Sigmoid colon (tissue), 4 donors: ENCODE results near the gene GABRR1.

Experiments
- CTCF ChIP-seq, 4 experiments: fragments of 450-650 bp in 3 of 4; fragments of 200-600 bp in 1 of 4; IDR thresholded peaks; one replicate each; pipeline ENCODE4 v1.5.1; 2016 to 2019; ENCODE audit warnings: antibody characterized with exemption in 4 of 4, mild to moderate bottlenecking in 3 of 4, moderate library complexity in 2 of 4
- EP300 ChIP-seq, 4 donors: sonication (generic); formaldehyde crosslinking; IDR thresholded peaks; one replicate each; pipeline ENCODE4 v1.6.1; 2017; ENCODE audit warnings: antibody characterized with exemption in 4 of 4
- POLR2A ChIP-seq, 2 donors: fragments of 450-650 bp; IDR thresholded peaks; one replicate each; pipeline ENCODE4 v1.6.1; 2016; ENCODE audit warnings: antibody characterized with exemption in 2 of 2, mild to moderate bottlenecking in 2 of 2, moderate library complexity in 2 of 2
- POLR2AphosphoS5 ChIP-seq, 4 donors: sonication (generic); formaldehyde crosslinking; IDR thresholded peaks; one replicate each; pipeline ENCODE4 v1.6.1; 2017; ENCODE audit warnings: antibody characterized with exemption in 4 of 4

GRCh38 chr6:89183294-89183693 is 33.9 kb downstream of the GABRR1 start:
- TF ChIP-seq EP300 (IDR thresholded peaks at IDR 0.05) (no peak), CTCF (IDR thresholded peaks at IDR 0.05) (no peak), POLR2A (IDR thresholded peaks at IDR 0.05) (no peak), POLR2AphosphoS5 (IDR thresholded peaks at IDR 0.05) (no peak)
